IMR-90 (cell line): ENCODE results near the gene ABCD1. TPM values are rescaled to one million over a fixed set of nuclear protein-coding genes. Genes with fewer than 3 reads are reported as not detected.

ENCODE experiments used
- ATAC-seq: fragments of 200-7000 bp; cut with Tn5 transposase; 2 replicates; pipeline ENCODE4 v1.9.1; 2020; ENCODE audit warnings: low read depth, mild to moderate bottlenecking, moderate library complexity
- BruUV-seq: library from RNA; stranded (reverse); fragments of 400-500 nt; replicated peaks from 2 replicates; lab custom pipeline; 2021; lab: Mats Ljungman, UMichigan
- CTCF ChIA-PET: fragments of 300-600 bp; formaldehyde crosslinking; extraction: SDS; loops from one replicate; lab custom pipeline; 2021; ENCODE audit warnings: antibody characterized with exemption; lab: Yijun Ruan, JAX
- POLR2A ChIA-PET: fragments of 300-600 bp; sonication (Branson Sonifier 250); formaldehyde crosslinking; loops from one replicate; lab custom pipeline; 2022; ENCODE audit warnings: antibody characterized with exemption; ENCODE audit not compliant: unreplicated experiment; lab: Charles Lee
- DNase-seq: peaks from one replicate; pipeline ENCODE4 v3.0.0; 2013
- H2AFZ ChIP-seq: replicated peaks from 2 replicates; pipeline ENCODE3; 2013; ENCODE audit warnings: low read length, mild to moderate bottlenecking; ENCODE audit not compliant: poor library complexity
- H2AK5ac ChIP-seq: 2 replicates; pipeline ENCODE4 v1.6.1; 2013; ENCODE audit warnings: low read depth, low read length, inconsistent platforms
- H2AK9ac ChIP-seq: replicated peaks from 2 replicates; pipeline ENCODE3; 2013; ENCODE audit warnings: mild to moderate bottlenecking, low read depth, low read length, moderate library complexity; ENCODE audit not compliant: poor library complexity
- H2BK120ac ChIP-seq: 2 replicates; pipeline ENCODE4 v1.6.1; 2013; ENCODE audit warnings: low read depth, low read length, inconsistent platforms
- H2BK15ac ChIP-seq: 3 replicates; pipeline ENCODE4 v1.6.1; 2013; ENCODE audit warnings: low read depth, low read length, inconsistent platforms
- H2BK20ac ChIP-seq: 2 replicates; pipeline ENCODE4 v1.6.1; 2013; ENCODE audit warnings: low read depth, mild to moderate bottlenecking, inconsistent platforms, low read length, moderate library complexity
- H2BK5ac ChIP-seq: 2 replicates; pipeline ENCODE4 v1.6.1; 2013; ENCODE audit warnings: mild to moderate bottlenecking, low read depth, low read length, inconsistent platforms; ENCODE audit not compliant: poor library complexity, severe bottlenecking
- H3K14ac ChIP-seq: replicated peaks from 2 replicates; pipeline ENCODE4 v1.6.1; 2013; ENCODE audit warnings: low read depth, low read length, inconsistent platforms
- H3K18ac ChIP-seq: 2 replicates; pipeline ENCODE4 v1.6.1; 2013; ENCODE audit warnings: low read depth, low read length, control low read depth
- H3K23ac ChIP-seq: 2 replicates; pipeline ENCODE4 v1.6.1; 2013; ENCODE audit warnings: low read depth, low read length, inconsistent platforms
- H3K27ac ChIP-seq: 2 replicates; pipeline ENCODE4 v1.5.1; 2013; ENCODE audit warnings: mild to moderate bottlenecking, control low read depth, low read length; ENCODE audit not compliant: insufficient read depth
- H3K27me3 ChIP-seq: 2 replicates; pipeline ENCODE4 v1.6.1; 2013; ENCODE audit warnings: low read length; ENCODE audit not compliant: control insufficient read depth, insufficient read depth
- H3K36me3 ChIP-seq: 2 replicates; pipeline ENCODE4 v1.6.1; 2013; ENCODE audit warnings: low read length, mixed read lengths; ENCODE audit not compliant: control insufficient read depth, insufficient read depth
- H3K4ac ChIP-seq: 2 replicates; pipeline ENCODE4 v1.6.1; 2013; ENCODE audit warnings: low read depth, low read length, inconsistent platforms
- H3K4me1 ChIP-seq: 2 replicates; pipeline ENCODE4 v1.6.1; 2013; ENCODE audit warnings: low read length, mixed read lengths; ENCODE audit not compliant: control insufficient read depth, insufficient read depth
- H3K4me2 ChIP-seq: 2 replicates; pipeline ENCODE4 v1.6.1; 2013; ENCODE audit warnings: low read depth, mild to moderate bottlenecking, control low read depth, low read length, moderate library complexity
- H3K4me3 ChIP-seq: 2 replicates; pipeline ENCODE4 v1.5.1; 2013; ENCODE audit warnings: low read depth, mild to moderate bottlenecking, control low read depth, low read length, moderate library complexity; ENCODE audit not compliant: insufficient read depth
- H3K56ac ChIP-seq: 2 replicates; pipeline ENCODE4 v1.6.1; 2013; ENCODE audit warnings: low read length, inconsistent platforms; ENCODE audit not compliant: insufficient read depth; ENCODE audit errors: extremely low read depth
- H3K79me1 ChIP-seq, 2 experiments: 2 replicates each; pipeline ENCODE4 v1.6.1; 2013; ENCODE audit warnings: low read length in 2 of 2, inconsistent platforms in 1 of 2, low read depth in 1 of 2
- H3K9ac ChIP-seq: 2 replicates; pipeline ENCODE4 v1.6.1; 2013; ENCODE audit warnings: low read depth, low read length, control low read depth
- H3K9me1 ChIP-seq: 2 replicates; pipeline ENCODE4 v1.6.1; 2013; ENCODE audit warnings: low read length, inconsistent platforms; ENCODE audit not compliant: insufficient read depth
- H3K9me3 ChIP-seq: 2 replicates; pipeline ENCODE4 v1.6.1; 2013; ENCODE audit warnings: low read length; ENCODE audit not compliant: control insufficient read depth, insufficient read depth
- H4K20me1 ChIP-seq: 2 replicates; pipeline ENCODE4 v1.6.1; 2013; ENCODE audit warnings: low read length, inconsistent platforms; ENCODE audit not compliant: insufficient read depth
- H4K5ac ChIP-seq: 2 replicates; pipeline ENCODE4 v1.6.1; 2013; ENCODE audit warnings: mild to moderate bottlenecking, low read depth, low read length, control low read depth
- H4K8ac ChIP-seq, 2 experiments: 2 replicates each; pipeline ENCODE4 v1.6.1; 2013; ENCODE audit warnings: low read depth in 2 of 2, low read length in 2 of 2, control low read depth in 1 of 2, inconsistent platforms in 1 of 2
- H4K91ac ChIP-seq: 2 replicates; pipeline ENCODE4 v1.6.1; 2013; ENCODE audit warnings: low read depth, low read length, inconsistent platforms; ENCODE audit not compliant: insufficient read depth
- BHLHE40 ChIP-seq: fragments of 150-350 bp; IDR thresholded peaks from 2 replicates; pipeline ENCODE4 v1.6.1; 2016; ENCODE audit warnings: mild to moderate bottlenecking, low read depth, low read length
- CHD1 ChIP-seq: IDR thresholded peaks from 2 replicates; pipeline ENCODE4 v1.6.1; 2012; ENCODE audit warnings: low read depth, low read length, improper control_type of control experiment
- ELK1 ChIP-seq: fragments of 150-350 bp; IDR thresholded peaks from 2 replicates; pipeline ENCODE4 v1.6.1; 2016; ENCODE audit warnings: low read depth, mild to moderate bottlenecking, low read length, moderate library complexity, borderline replicate concordance
- FOS ChIP-seq: fragments of 150-350 bp; IDR thresholded peaks from 2 replicates; pipeline ENCODE4 v1.6.1; 2016; ENCODE audit warnings: low read depth, low read length
- MAFK ChIP-seq: IDR thresholded peaks from 2 replicates; pipeline ENCODE4 v1.6.1; 2012; ENCODE audit warnings: low read depth, low read length, improper control_type of control experiment
- MAZ ChIP-seq: IDR thresholded peaks from 2 replicates; pipeline ENCODE4 v1.6.1; 2012; ENCODE audit warnings: low read depth, mild to moderate bottlenecking, low read length, improper control_type of control experiment, moderate library complexity, borderline replicate concordance
- MXI1 ChIP-seq: IDR thresholded peaks from 2 replicates; pipeline ENCODE4 v1.6.1; 2012; ENCODE audit warnings: low read depth, mild to moderate bottlenecking, low read length, moderate library complexity, borderline replicate concordance
- NFE2L2 ChIP-seq: fragments of 150-350 bp; IDR thresholded peaks from 2 replicates; pipeline ENCODE4 v1.6.1; 2016; ENCODE audit warnings: low read depth, mild to moderate bottlenecking, low read length
- POLR2A ChIP-seq: IDR thresholded peaks from 2 replicates; pipeline ENCODE4 v1.6.1; 2012; ENCODE audit warnings: mild to moderate bottlenecking, low read depth, low read length
- RAD21 ChIP-seq: IDR thresholded peaks from 2 replicates; pipeline ENCODE4 v1.6.1; 2012; ENCODE audit warnings: low read length, improper control_type of control experiment
- RCOR1 ChIP-seq: IDR thresholded peaks from 2 replicates; pipeline ENCODE4 v1.6.1; 2012; ENCODE audit warnings: mild to moderate bottlenecking, low read length, improper control_type of control experiment; ENCODE audit not compliant: insufficient replicate concordance
- SMC3 ChIP-seq: fragments of 150-350 bp; IDR thresholded peaks from 2 replicates; pipeline ENCODE4 v1.6.1; 2016; ENCODE audit warnings: low read depth, mild to moderate bottlenecking, antibody characterized with exemption, low read length, moderate library complexity
- USF2 ChIP-seq: fragments of 150-350 bp; IDR thresholded peaks from 2 replicates; pipeline ENCODE4 v1.6.1; 2017; ENCODE audit warnings: mild to moderate bottlenecking, antibody characterized with exemption, low read length, low read depth
- WGBS, 2 experiments: methylation state at CpG; one replicate each; pipeline versions ENCODE4 v1.1.5 to v1.1.7; 2013; ENCODE audit warnings: missing lambda C conversion rate in 2 of 2; ENCODE audit not compliant: insufficient read length in 1 of 2; ENCODE audit errors: extremely low coverage in 2 of 2; 5-methylcytosine and 5-hydroxymethylcytosine counted together
- dilution Hi-C: fragments of 300-500 bp; cut with HindIII; formaldehyde crosslinking; loops from one replicate; pipeline ENCODE4 v1.14.3; 2018; ENCODE audit warnings: low sequenced_read_pairs; ENCODE audit not compliant: unreplicated experiment
- in situ Hi-C: fragments of 300-500 bp; cut with MboI; formaldehyde crosslinking; loops from 3 replicates; pipeline ENCODE4 v1.14.3; 2019; ENCODE audit warnings: low sequenced_read_pairs, inconsistent platforms, mixed read lengths
- intact Hi-C: fragments of 100-400 bp; cut with micrococcal nuclease; formaldehyde crosslinking; loops from 2 replicates; pipeline ENCODE4 v1.10.0; 2022
- polyA plus RNA-seq, 3 experiments: library from polyadenylated mRNA; depleted of rRNA; stranded (reverse); fragments of >200 nt; gene quantifications; 2 replicates each; pipeline ENCODE4 v1.2.3, GENCODE V29; 2012; ENCODE audit warnings: low replicate concordance in 1 of 3
- total RNA-seq: library from RNA; depleted of rRNA; stranded (reverse); fragments of >200 nt; gene quantifications from 2 replicates; pipeline ENCODE4 v1.2.3, GENCODE V29; 2012

Gene ABCD1
- total and polyA plus RNA-seq, 2 of the 4 experiments (the other 2 are of a cell fraction): 4.3 to 7.0 TPM

GRCh38 chrX:153734871-153735270, 10.2 kb downstream of the ABCD1 start:
- Histone ChIP-seq H3K4ac (no peak overlapping the region), H3K27ac (no peak overlapping the region), H2BK20ac (no peak overlapping the region), H2AFZ (no peak overlapping the region), H4K91ac (no peak overlapping the region), H3K4me2 (no peak overlapping the region), H3K9ac (no peak overlapping the region), H3K4me3 (no peak overlapping the region), H3K9me1 (no peaks in the 10 kb centered on the region), H3K36me3 (peaks cover 9% of the 10 kb centered on the region; the same call in 1 of the 2 replicates), H4K8ac (no peak overlapping the region), H2BK15ac (no peak overlapping the region), H2BK120ac (no peak overlapping the region), H2BK5ac (no peak overlapping the region), H4K20me1 (no peaks in the 10 kb centered on the region), H3K4me1 (no peaks in the 10 kb centered on the region), H3K18ac (no peak overlapping the region), H4K5ac (no peak overlapping the region), H3K79me1 (no peaks in the 10 kb centered on the region), H3K23ac (no peak overlapping the region), H3K56ac (no peak overlapping the region), H2AK9ac (no peak overlapping the region), H3K9me3 (peaks cover 1% of the 10 kb centered on the region; the same call in 1 of the 2 replicates), H2AK5ac (no peak overlapping the region), H3K27me3 (no peaks in the 10 kb centered on the region), H3K14ac (no peak overlapping the region)
- BruUV-seq: no TSS peak
- CTCF ChIA-PET: interaction anchor here (0.6 to 1.2 kb wide), 2 partner anchors 13 to 193 kb away, joined by 3 to 5 read pairs; no protein-coding TSS in a partner anchor
- ATAC-seq: no peak
- intact Hi-C loops (no loop called here), in situ Hi-C loops (no loop called here), dilution Hi-C loops (no loop called here)
- no peak for DNase-seq
- WGBS, 2 experiments: 50% methylated on average over 1 of the region's 2 CpGs; no CpG with 5 or more reads in 1 of the 2 experiments
- POLR2A ChIA-PET: interaction anchor here (0.6 kb wide), 1 partner anchor 18 kb away, joined by 4 read pairs; no protein-coding TSS in a partner anchor
- TF ChIP-seq POLR2A (no peak), RAD21 (no peak), BHLHE40 (no peak), MAFK (no peak), SMC3 (no peak), MAZ (no peak), FOS (no peak), CHD1 (no peak), ELK1 (no peak), RCOR1 (no peak), MXI1 (no peak), NFE2L2 (no peak), USF2 (no peak)
